RWPE1 (cell line): ENCODE measurements around the gene PSMA8.
"Not testable (repeated sequence)": the region's sequence is repeated elsewhere in the genome, so short reads cannot be mapped to it uniquely, and the experiment has no call there.

Experiments used
- CTCF ChIA-PET: fragments of 350-600 bp; sonication (Branson Sonifier 250); formaldehyde crosslinking; extraction: SDS; loops from one replicate; lab custom pipeline; 2021; lab: Yijun Ruan, JAX
- POLR2A ChIA-PET: fragments of 400-600 bp; formaldehyde crosslinking; extraction: SDS; loops from one replicate; lab custom pipeline; 2020; ENCODE audit warnings: antibody characterized with exemption; ENCODE audit not compliant: low non-redundant PET; lab: Yijun Ruan, JAX
- DNase-seq: peaks from one replicate; pipeline ENCODE4 v3.0.0; 2012; ENCODE audit warnings: low spot score
- H3K27ac ChIP-seq: fragments of 450-650 bp; 2 replicates; pipeline ENCODE4 v1.5.1; 2017
- TF ChIP-seq, protein P1 (sequence below): fragments of 450-650 bp; conservative IDR thresholded peaks from 2 replicates; pipeline ENCODE4 v1.5.1; 2017; ENCODE audit warnings: low read depth, mild to moderate bottlenecking

Gene PSMA8

DNA sequence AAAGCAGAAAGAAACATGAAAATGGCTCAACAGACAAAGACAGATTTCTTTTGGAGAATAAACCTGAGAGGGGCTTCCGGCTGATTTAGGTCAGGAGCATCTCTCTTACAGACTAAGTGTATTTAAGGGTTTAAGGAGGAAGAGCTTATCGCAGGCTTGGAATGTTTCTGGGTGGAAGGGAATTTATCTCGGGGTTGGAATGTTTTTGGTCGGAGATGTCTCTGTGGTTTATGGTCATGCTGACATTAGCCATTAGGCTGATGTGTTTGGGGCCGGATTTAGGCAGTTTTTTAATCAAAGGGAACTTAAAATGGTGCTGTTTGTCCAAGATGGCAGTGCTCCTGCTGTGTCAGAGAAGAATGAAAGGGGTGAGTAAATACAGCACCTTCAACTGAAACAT is 14.4 kb upstream of the PSMA8 start:
- no peak for DNase-seq
- ChIA-PET POLR2A (no interaction called here), CTCF (interaction anchor here (0.6 kb wide), 1 partner anchor 10 kb away, joined by 3 read pairs; no protein-coding TSS in a partner anchor)
- TF ChIP-seq, protein P1, sequence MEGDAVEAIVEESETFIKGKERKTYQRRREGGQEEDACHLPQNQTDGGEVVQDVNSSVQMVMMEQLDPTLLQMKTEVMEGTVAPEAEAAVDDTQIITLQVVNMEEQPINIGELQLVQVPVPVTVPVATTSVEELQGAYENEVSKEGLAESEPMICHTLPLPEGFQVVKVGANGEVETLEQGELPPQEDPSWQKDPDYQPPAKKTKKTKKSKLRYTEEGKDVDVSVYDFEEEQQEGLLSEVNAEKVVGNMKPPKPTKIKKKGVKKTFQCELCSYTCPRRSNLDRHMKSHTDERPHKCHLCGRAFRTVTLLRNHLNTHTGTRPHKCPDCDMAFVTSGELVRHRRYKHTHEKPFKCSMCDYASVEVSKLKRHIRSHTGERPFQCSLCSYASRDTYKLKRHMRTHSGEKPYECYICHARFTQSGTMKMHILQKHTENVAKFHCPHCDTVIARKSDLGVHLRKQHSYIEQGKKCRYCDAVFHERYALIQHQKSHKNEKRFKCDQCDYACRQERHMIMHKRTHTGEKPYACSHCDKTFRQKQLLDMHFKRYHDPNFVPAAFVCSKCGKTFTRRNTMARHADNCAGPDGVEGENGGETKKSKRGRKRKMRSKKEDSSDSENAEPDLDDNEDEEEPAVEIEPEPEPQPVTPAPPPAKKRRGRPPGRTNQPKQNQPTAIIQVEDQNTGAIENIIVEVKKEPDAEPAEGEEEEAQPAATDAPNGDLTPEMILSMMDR, result no peak
- no peak overlapping the region for H3K27ac ChIP-seq

DNA sequence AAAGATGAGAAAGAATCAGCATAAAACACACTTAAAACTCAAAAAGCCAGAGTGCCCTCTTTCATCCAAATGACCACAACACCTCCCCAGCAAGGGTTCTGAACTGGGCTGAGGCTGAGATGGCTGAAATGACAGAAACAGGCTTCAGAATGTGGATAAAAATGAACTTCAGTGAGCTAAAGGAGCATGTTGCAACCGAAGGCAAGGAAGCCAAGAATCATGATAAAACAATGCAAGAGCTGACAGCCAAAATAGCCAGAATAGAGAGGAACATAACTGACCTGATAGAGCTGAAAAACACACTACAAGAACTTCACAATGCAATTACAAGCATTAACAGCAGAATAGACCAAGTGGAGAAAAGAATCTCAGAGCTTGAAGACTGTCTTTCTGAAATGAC is 12.2 kb upstream of the PSMA8 start:
- CTCF ChIA-PET, result no interaction called here
- no peak for DNase-seq
- TF ChIP-seq, protein P1, result no peak
- H3K27ac ChIP-seq, result no peak overlapping the region
- POLR2A ChIA-PET, result no interaction called here

DNA sequence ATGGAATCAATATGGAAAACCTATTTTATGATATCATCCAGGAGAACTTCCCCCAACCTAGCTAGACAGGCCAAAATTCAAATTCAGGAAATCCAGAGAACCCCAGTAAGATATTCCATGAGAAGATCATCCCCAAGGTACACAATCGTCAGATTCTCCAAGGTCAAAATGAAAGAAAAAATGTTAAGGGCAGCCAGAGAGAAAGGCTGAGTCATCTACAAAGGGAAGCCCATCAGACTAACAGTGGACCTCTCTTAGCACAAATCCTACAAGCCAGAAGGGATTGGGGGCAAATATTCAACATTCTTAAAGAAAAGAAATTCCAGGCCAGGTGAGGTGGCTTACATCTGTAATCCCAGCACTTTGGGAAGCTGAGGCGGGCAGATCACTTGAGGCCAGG is 11.7 kb upstream of the PSMA8 start:
- DNase-seq, CTCF ChIA-PET, H3K27ac ChIP-seq, POLR2A ChIA-PET: not testable (repeated sequence)

DNA sequence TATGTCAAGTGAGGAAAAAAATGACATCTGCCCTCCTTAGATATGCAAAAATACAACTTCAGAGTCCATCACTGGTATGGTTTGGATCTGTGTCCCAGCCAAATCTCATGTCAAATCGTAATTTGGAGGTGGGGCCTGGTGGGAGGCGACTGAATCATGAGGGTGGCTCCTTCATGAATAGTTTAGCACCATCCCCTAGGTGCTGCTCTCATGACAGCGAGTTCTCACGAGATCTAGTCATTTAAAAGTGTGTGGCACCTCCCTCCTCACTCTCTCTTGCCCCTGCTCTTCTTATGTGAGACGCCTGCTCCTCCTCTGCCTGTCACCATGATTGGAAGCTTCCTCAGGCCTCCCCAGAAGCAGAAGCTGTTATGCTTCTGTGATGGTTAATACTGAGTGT is 5.9 kb upstream of the PSMA8 start:
- ChIA-PET POLR2A (no interaction called here), CTCF (no interaction called here)
- TF ChIP-seq, protein P1, result no peak
- no peak overlapping the region for H3K27ac ChIP-seq
- DNase-seq, result no peak

DNA sequence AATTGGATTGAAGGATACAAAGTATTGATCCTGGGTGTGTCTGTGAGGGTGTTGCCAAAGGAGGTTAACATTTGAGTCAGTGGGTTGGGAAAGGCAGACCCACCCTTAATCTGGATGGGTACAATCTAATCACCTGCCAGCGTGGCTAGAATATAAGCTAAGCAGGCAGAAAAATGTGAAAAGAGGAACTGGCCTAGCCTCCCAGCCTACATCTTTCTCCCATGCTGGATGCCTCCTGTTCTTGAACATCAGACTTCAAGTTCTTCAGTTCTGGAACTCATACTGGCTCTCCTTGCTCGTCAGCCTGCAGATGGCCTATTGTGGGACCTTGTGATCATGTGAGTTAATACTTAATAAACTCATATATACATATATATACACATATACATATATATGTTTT is 5.5 kb upstream of the PSMA8 start:
- CTCF ChIA-PET, H3K27ac ChIP-seq, DNase-seq, POLR2A ChIA-PET: not testable (repeated sequence)

DNA sequence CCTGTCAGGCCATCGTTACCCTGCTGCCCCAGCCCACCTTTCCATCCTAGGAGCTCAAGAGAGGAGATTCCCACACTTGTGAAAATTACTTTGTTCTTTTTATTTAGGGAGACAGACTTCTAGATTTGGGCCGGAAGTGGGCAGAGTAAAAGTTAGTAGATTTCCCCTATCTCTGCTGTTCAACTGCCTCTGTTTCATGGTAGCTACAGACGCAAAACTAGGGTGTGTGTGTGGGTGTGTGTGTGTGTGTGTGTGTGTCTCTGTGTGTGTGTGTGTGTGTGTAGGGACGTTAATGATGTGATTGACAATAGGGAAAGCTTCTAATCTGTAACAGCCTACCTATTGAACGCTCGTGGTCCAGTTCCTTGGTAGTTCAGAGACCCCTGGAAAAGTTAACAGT is 438 bp downstream of the PSMA8 start:
- no peak overlapping the region for H3K27ac ChIP-seq
- TF ChIP-seq, protein P1, result no peak
- CTCF ChIA-PET, result no interaction called here
- POLR2A ChIA-PET, result no interaction called here
- DNase-seq, result no peak

DNA sequence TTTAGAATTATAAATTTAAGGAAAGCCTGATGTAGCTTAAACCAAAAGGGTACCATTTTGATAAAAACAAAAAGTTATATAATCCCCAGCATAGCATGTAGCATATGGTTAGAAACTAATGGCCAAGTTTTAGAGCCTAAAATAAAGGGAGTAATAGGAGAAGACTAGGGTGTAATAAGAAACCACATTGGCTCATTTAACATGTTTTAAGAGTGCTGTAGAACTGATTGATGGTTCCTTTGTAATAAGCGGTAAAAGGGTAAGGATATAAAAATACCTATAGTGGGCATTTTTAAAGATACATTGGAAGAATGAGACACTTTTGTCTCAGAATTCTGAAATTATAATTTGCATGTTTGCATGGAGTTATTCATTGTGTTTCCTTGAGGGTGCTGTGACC is 1.9 kb downstream of the PSMA8 start:
- CTCF ChIA-PET, result no interaction called here
- no peak for DNase-seq
- no peak overlapping the region for H3K27ac ChIP-seq
- TF ChIP-seq, protein P1, result no peak
- POLR2A ChIA-PET, result no interaction called here

DNA sequence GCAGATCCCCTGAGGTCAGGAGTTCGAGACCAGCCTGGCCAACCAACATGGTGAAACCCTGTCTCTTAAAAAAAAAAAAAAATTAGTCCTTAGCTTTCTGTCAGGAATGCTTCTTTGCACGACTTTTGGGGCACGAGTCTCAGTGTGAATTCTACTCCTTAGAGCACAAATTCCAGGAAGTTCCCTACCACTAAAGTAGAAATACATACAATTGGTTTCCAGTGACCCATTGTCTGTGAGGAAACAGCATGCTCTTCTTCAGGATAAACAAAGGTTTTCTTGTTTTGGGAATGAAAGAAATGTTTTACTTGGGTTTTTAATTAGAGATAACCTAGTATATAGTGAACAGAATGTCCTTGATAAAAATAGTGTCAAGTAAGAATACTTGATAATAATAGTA is 23.7 kb downstream of the PSMA8 start:
- ChIA-PET POLR2A (no interaction called here), CTCF (no interaction called here)
- TF ChIP-seq, protein P1, result no peak
- no peak overlapping the region for H3K27ac ChIP-seq
- no peak for DNase-seq
